Calu3 (cell line): ENCODE data around the gene RELB. TPM values are rescaled to one million over a fixed set of nuclear protein-coding genes. Genes with fewer than 3 reads are reported as not detected.

ENCODE experiments used
- BruUV-seq: library from RNA; stranded (reverse); fragments of 400-500 nt; replicated peaks from 2 replicates; lab custom pipeline; 2021; lab: Mats Ljungman, UMichigan
- CTCF ChIA-PET: fragments of 300-600 bp; sonication (Branson Sonifier 250); formaldehyde crosslinking; loops from one replicate; lab custom pipeline; 2022; ENCODE audit warnings: antibody characterized with exemption; lab: Charles Lee
- DNase-seq: peaks from one replicate; pipeline ENCODE4 v3.0.0; 2022
- H3K27ac Mint-ChIP-seq: one replicate; pipeline ENCODE4 v1.8.0; 2022; ENCODE audit warnings: mixed read lengths; ENCODE audit not compliant: unreplicated experiment
- H3K27me3 Mint-ChIP-seq: one replicate; pipeline ENCODE4 v1.8.0; 2022; ENCODE audit warnings: mixed read lengths; ENCODE audit not compliant: unreplicated experiment
- H3K36me3 Mint-ChIP-seq: one replicate; pipeline ENCODE4 v1.8.0; 2022; ENCODE audit warnings: mild to moderate bottlenecking, moderate library complexity, mixed read lengths; ENCODE audit not compliant: insufficient read depth, unreplicated experiment
- H3K4me1 Mint-ChIP-seq: one replicate; pipeline ENCODE4 v1.8.0; 2022; ENCODE audit warnings: mild to moderate bottlenecking, low read depth, mixed read lengths; ENCODE audit not compliant: unreplicated experiment
- H3K4me3 Mint-ChIP-seq: one replicate; pipeline ENCODE4 v1.8.0; 2022; ENCODE audit warnings: mild to moderate bottlenecking, low read depth, moderate library complexity, mixed read lengths; ENCODE audit not compliant: unreplicated experiment
- H3K9me3 Mint-ChIP-seq: one replicate; pipeline ENCODE4 v1.8.0; 2022; ENCODE audit warnings: low read depth, mixed read lengths; ENCODE audit not compliant: unreplicated experiment
- intact Hi-C: fragments of 100-400 bp; cut with micrococcal nuclease; formaldehyde crosslinking; loops from one replicate; pipeline ENCODE4 v1.10.0; 2022; ENCODE audit not compliant: unreplicated experiment
- total RNA-seq: library from RNA; stranded (reverse); gene quantifications from 2 replicates; pipeline ENCODE4 v1.2.3, GENCODE V29; 2022
- TF ChIP-seq, protein P1 (sequence below): fragments of 200-600 bp; IDR thresholded peaks from one replicate; pipeline ENCODE4 v1.8.0; 2022; ENCODE audit warnings: antibody characterized with exemption; ENCODE audit not compliant: unreplicated experiment

The RELB gene
- total RNA-seq, 1 experiment from 2014 or later: 44.5 TPM

- no TSS peak for BruUV-seq
- no peak overlapping the region for H3K4me3 Mint-ChIP-seq
- CTCF ChIA-PET: interaction anchor here (0.8 kb wide), 1 partner anchor 143 kb away, joined by 5 read pairs; no protein-coding TSS in a partner anchor
These were observed 67.8 kb downstream of the RELB start for GRCh38 chr19:45069056-45069455.

GRCh38 chr19:45070214-45070613, 69.0 kb downstream of the RELB start:
- no peaks in the 10 kb centered on the region for H3K27me3 Mint-ChIP-seq
- no peak overlapping the region for H3K27ac Mint-ChIP-seq
- CTCF ChIA-PET: no interaction called here
- H3K4me1 Mint-ChIP-seq: no peaks in the 10 kb centered on the region
- no peaks in the 10 kb centered on the region for H3K9me3 Mint-ChIP-seq
- TF ChIP-seq, protein P1, sequence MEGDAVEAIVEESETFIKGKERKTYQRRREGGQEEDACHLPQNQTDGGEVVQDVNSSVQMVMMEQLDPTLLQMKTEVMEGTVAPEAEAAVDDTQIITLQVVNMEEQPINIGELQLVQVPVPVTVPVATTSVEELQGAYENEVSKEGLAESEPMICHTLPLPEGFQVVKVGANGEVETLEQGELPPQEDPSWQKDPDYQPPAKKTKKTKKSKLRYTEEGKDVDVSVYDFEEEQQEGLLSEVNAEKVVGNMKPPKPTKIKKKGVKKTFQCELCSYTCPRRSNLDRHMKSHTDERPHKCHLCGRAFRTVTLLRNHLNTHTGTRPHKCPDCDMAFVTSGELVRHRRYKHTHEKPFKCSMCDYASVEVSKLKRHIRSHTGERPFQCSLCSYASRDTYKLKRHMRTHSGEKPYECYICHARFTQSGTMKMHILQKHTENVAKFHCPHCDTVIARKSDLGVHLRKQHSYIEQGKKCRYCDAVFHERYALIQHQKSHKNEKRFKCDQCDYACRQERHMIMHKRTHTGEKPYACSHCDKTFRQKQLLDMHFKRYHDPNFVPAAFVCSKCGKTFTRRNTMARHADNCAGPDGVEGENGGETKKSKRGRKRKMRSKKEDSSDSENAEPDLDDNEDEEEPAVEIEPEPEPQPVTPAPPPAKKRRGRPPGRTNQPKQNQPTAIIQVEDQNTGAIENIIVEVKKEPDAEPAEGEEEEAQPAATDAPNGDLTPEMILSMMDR: no peak
- no peak overlapping the region for H3K4me3 Mint-ChIP-seq
- intact Hi-C loops: no loop called here
- no TSS peak for BruUV-seq
- no peak for DNase-seq
- H3K36me3 Mint-ChIP-seq: peaks cover 72% of the 10 kb centered on the region

More at GRCh38 chr19:45069056-45069455, 67.8 kb downstream of the RELB start:
- DNase-seq: no peak
- H3K36me3 Mint-ChIP-seq: peaks cover 75% of the 10 kb centered on the region
- intact Hi-C loops: no loop called here
- no peaks in the 10 kb centered on the region for H3K9me3 Mint-ChIP-seq
- TF ChIP-seq, protein P1: no peak
- H3K27ac Mint-ChIP-seq: no peak overlapping the region
- H3K4me1 Mint-ChIP-seq: no peaks in the 10 kb centered on the region
- no peaks in the 10 kb centered on the region for H3K27me3 Mint-ChIP-seq

DNA sequence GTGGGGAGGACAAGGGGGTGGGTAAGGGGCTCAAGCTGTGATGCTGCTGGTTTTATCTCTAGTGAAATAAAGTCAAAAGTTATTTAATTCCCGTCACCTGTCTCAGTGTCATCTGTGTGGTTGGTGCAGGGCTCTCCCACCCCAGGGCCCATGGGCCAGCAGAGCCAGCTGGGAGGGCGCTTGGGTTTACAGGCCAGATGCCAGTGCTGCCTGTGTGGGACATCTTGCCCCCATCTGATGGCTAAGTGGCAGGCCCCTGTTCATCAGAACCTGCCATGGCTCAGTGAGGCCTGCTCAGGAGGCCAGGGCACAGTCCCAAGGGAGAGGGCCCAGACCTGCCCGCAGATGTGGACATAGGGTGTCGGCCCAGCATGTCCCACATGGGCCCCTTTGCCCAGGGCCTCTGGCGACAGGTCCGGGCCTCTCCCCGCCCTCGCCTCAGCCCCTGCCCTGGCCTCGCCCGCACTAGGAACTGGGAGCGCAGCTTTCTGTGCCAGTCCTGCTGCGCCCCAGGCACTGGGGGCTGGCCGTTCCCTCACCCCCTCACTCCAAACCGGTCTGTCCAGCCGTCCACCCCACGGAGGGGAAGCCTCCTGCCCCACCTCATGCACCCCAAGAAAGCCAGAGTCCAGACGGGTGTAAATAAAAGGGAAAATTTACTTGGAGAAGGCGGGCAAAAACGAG, 69.7 kb downstream of the RELB start:
- no peaks in the 10 kb centered on the region for H3K9me3 Mint-ChIP-seq
- CTCF ChIA-PET: no interaction called here
- TF ChIP-seq, protein P1: no peak
- no TSS peak for BruUV-seq
- H3K36me3 Mint-ChIP-seq: peaks cover 72% of the 10 kb centered on the region
- H3K27me3 Mint-ChIP-seq: no peaks in the 10 kb centered on the region
- H3K4me3 Mint-ChIP-seq: no peak overlapping the region
- no peaks in the 10 kb centered on the region for H3K4me1 Mint-ChIP-seq
- intact Hi-C loops: no loop called here
- DNase-seq: no peak
- H3K27ac Mint-ChIP-seq: no peak overlapping the region

DNA sequence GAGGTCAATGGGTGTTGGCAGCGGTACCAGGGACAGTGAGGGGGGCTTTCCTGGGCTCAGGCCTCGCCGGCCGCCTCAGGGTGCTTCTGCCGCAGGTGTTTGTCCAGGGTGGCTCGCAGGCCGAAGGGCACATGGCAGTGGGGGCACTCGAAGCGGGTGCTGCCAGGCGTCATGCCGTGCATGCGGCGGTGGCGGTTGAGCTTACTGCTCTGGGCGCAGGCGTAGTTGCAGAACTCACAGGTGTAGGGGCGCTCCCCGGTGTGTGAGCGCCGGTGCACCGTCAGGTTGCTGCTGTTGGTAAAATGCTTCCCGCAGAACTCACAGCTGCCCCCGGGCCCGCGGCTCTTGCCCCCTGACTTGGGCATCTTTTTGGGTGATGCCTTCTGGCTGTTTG, 70.3 kb downstream of the RELB start:
- DNase-seq: no peak
- CTCF ChIA-PET: no interaction called here
- H3K27me3 Mint-ChIP-seq: no peaks in the 10 kb centered on the region
- peaks cover 76% of the 10 kb centered on the region for H3K36me3 Mint-ChIP-seq
- no peak overlapping the region for H3K27ac Mint-ChIP-seq
- H3K4me3 Mint-ChIP-seq: no peak overlapping the region
- BruUV-seq: no TSS peak
- intact Hi-C loops: no loop called here
- H3K9me3 Mint-ChIP-seq: no peaks in the 10 kb centered on the region
- TF ChIP-seq, protein P1: no peak
- peaks cover 3% of the 10 kb centered on the region for H3K4me1 Mint-ChIP-seq
